ENCODE measurements around the gene TOP1.

TOP1 gene

GRCh38 chr20:41058674-41059635, 30.3 kb downstream of the TOP1 start:
- no peak for DNase-seq

- no peak for DNase-seq
Observed at GRCh38 chr20:41061155-41061554, 32.5 kb downstream of the TOP1 start.

GRCh38 chr20:41063442-41063841, 34.8 kb downstream of the TOP1 start:
- no peak for DNase-seq

- DNase-seq = no peak
Observed at GRCh38 chr20:41064377-41064776, 35.8 kb downstream of the TOP1 start.

- DNase-seq = no peak
Observed at GRCh38 chr20:41065716-41066115, 37.1 kb downstream of the TOP1 start.

- DNase-seq = no peak
Observed at GRCh38 chr20:41068806-41069205, 40.2 kb downstream of the TOP1 start.

- DNase-seq = no peak
Observed at GRCh38 chr20:41072190-41072863, 43.7 kb downstream of the TOP1 start.

GRCh38 chr20:41072915-41073314, 44.3 kb downstream of the TOP1 start:
- no peak for DNase-seq

- no peak for DNase-seq
Observed at GRCh38 chr20:41074441-41074840, 45.8 kb downstream of the TOP1 start.

GRCh38 chr20:41076776-41077175, 48.2 kb downstream of the TOP1 start:
- no peak for DNase-seq

GRCh38 chr20:41078329-41078728, 49.7 kb downstream of the TOP1 start:
- DNase-seq = no peak

GRCh38 chr20:41079066-41079465, 50.4 kb downstream of the TOP1 start:
- DNase-seq = no peak

GRCh38 chr20:41080866-41081265, 52.2 kb downstream of the TOP1 start:
- no peak for DNase-seq

- DNase-seq = no peak
Observed at GRCh38 chr20:41081276-41081814, 52.7 kb downstream of the TOP1 start.

GRCh38 chr20:41082306-41082705, 53.7 kb downstream of the TOP1 start:
- DNase-seq = no peak

GRCh38 chr20:41085606-41086005, 57.0 kb downstream of the TOP1 start:
- no peak for DNase-seq

- DNase-seq = peak; percentile 93
Observed at GRCh38 chr20:41086402-41087324, 58.0 kb downstream of the TOP1 start.

- no peak for DNase-seq
Observed at GRCh38 chr20:41087325-41087685, 58.7 kb downstream of the TOP1 start.

GRCh38 chr20:41087777-41088176, 59.2 kb downstream of the TOP1 start:
- peak; percentile 52 for DNase-seq

GRCh38 chr20:41089555-41089954, 60.9 kb downstream of the TOP1 start:
- DNase-seq = no peak

GRCh38 chr20:41091927-41092326, 63.3 kb downstream of the TOP1 start:
- DNase-seq = no peak

- no peak for DNase-seq
Observed at GRCh38 chr20:41094353-41095055, 65.9 kb downstream of the TOP1 start.

All from NCI-H1092 treated with DMSO at 0.1 percent for 48 hours (cell line).